C4-2B (cell line): ENCODE measurements around the gene PLD1.

Experiments
- ZFX ChIP-seq: fragments of 450-650 bp; IDR thresholded peaks from 2 replicates; pipeline ENCODE4 v1.6.1; 2017
- TF ChIP-seq, protein P1 (sequence below): fragments of 450-650 bp; conservative IDR thresholded peaks from 2 replicates; pipeline ENCODE4 v1.5.1; 2017; ENCODE audit warnings: mild to moderate bottlenecking

DNA sequence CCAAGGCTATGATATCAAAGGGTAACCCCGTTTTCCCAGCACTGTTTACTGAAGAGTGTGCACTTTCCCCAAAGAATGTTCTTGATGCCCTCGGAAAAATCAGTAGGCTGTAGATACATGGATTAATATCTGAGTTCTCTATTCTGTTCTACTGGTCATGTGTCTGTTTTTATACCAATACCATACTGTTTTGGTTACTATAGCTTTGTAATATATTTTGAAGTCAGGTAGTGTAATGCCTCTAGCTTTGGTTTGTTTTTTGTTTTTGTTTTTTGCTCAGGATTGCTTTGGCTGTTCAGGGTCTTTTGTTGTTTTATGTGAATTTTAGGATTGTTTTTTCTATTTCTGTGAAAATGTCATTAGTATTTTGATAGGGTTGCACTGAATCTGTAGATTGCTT is 95.1 kb downstream of the PLD1 start:
- TF ChIP-seq, protein P1, sequence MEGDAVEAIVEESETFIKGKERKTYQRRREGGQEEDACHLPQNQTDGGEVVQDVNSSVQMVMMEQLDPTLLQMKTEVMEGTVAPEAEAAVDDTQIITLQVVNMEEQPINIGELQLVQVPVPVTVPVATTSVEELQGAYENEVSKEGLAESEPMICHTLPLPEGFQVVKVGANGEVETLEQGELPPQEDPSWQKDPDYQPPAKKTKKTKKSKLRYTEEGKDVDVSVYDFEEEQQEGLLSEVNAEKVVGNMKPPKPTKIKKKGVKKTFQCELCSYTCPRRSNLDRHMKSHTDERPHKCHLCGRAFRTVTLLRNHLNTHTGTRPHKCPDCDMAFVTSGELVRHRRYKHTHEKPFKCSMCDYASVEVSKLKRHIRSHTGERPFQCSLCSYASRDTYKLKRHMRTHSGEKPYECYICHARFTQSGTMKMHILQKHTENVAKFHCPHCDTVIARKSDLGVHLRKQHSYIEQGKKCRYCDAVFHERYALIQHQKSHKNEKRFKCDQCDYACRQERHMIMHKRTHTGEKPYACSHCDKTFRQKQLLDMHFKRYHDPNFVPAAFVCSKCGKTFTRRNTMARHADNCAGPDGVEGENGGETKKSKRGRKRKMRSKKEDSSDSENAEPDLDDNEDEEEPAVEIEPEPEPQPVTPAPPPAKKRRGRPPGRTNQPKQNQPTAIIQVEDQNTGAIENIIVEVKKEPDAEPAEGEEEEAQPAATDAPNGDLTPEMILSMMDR, result no peak
- no peak for TF ChIP-seq ZFX
